HEK293 (cell line): ENCODE results near the gene SUCO.

Experiments used
- CTCF ChIP-seq: fragments of 450-650 bp; formaldehyde crosslinking; IDR thresholded peaks from 2 replicates; pipeline ENCODE4 v1.5.1; 2016; ENCODE audit warnings: missing biosample characterization, missing genetic modification characterization
- ZNF121 ChIP-seq: fragments of 450-650 bp; formaldehyde crosslinking; IDR thresholded peaks from 2 replicates; pipeline ENCODE4 v1.5.1; 2016; ENCODE audit warnings: missing biosample characterization, missing genetic modification characterization
- ZNF175 ChIP-seq: fragments of 450-650 bp; formaldehyde crosslinking; IDR thresholded peaks from 2 replicates; pipeline ENCODE4 v1.5.1; 2016; ENCODE audit warnings: missing biosample characterization, missing genetic modification characterization
- ZNF837 ChIP-seq: fragments of 450-650 bp; formaldehyde crosslinking; IDR thresholded peaks from 2 replicates; pipeline ENCODE4 v1.5.1; 2016; ENCODE audit warnings: missing biosample characterization, missing genetic modification characterization

GRCh38 chr1:172642970-172643369 is 110.0 kb downstream of the SUCO start:
- TF ChIP-seq ZNF175 (no peak), ZNF837 (tag by site-specific recombination) (no peak), CTCF (tag by site-specific recombination) (no peak), ZNF121 (no peak)
